K562 (cell line): ENCODE data around the gene CD248. TPM values are rescaled to one million over a fixed set of nuclear protein-coding genes. Genes with fewer than 3 reads are reported as not detected.
A peak's percentile ranks its signal among the peaks of the same experiment; 100 is the strongest.

Experiments
- E2F3 ChIP-seq: fragments of 250-450 bp; sonication (Bioruptor Pico); IDR thresholded peaks from 2 replicates; pipeline ENCODE4 v1.4.0; 2020; ENCODE audit warnings: mild to moderate bottlenecking
- ELF4 ChIP-seq: fragments of 450-650 bp; formaldehyde crosslinking; IDR thresholded peaks from 2 replicates; pipeline ENCODE4 v1.4.0; 2022; ENCODE audit warnings: missing genetic modification characterization
- ETV5 ChIP-seq: sonication (generic); formaldehyde crosslinking; IDR thresholded peaks from 2 replicates; pipeline ENCODE4 v1.4.0; 2020; ENCODE audit warnings: low read depth, mild to moderate bottlenecking, missing genetic modification reagents
- HSF4 ChIP-seq: fragments of 250-450 bp; sonication (Bioruptor Pico); IDR thresholded peaks from 2 replicates; pipeline ENCODE4 v2.1.2; 2022; ENCODE audit warnings: mild to moderate bottlenecking, moderate library complexity, borderline replicate concordance
- KHSRP ChIP-seq: fragments of 450-650 bp; IDR thresholded peaks from 2 replicates; pipeline ENCODE4 v1.6.1; 2017
- KLF10 ChIP-seq: fragments of 250-450 bp; sonication (Bioruptor Pico); IDR thresholded peaks from 2 replicates; pipeline ENCODE4 v1.6.1; 2021; ENCODE audit warnings: matching md5 sums
- LARP7 ChIP-seq: fragments of 450-650 bp; IDR thresholded peaks from 2 replicates; pipeline ENCODE4 v1.6.1; 2016
- NFE2L1 ChIP-seq: fragments of 450-650 bp; IDR thresholded peaks from 2 replicates; pipeline ENCODE4 v1.6.1; 2016; ENCODE audit warnings: missing genetic modification characterization, low read depth, mild to moderate bottlenecking, missing compliant biosample characterization, moderate library complexity, borderline replicate concordance
- NONO ChIP-seq, 2 experiments: fragments of 200-400 bp in 1 of 2; fragments of 450-650 bp in 1 of 2; formaldehyde crosslinking in 1 of 2; IDR thresholded peaks; 2 replicates each; pipeline ENCODE4 v1.6.1; 2017; ENCODE audit warnings: low read depth in 2 of 2, mild to moderate bottlenecking in 2 of 2, moderate library complexity in 2 of 2, low read length in 1 of 2
- ZBED1 ChIP-seq: IDR thresholded peaks from 2 replicates; pipeline ENCODE4 v1.6.1; 2014
- polyA plus RNA-seq, 8 experiments: library from polyadenylated mRNA; depleted of rRNA in 4 of 8; stranded (reverse) in 5 of 8; unstranded in 3 of 8; fragments of >200 nt; fragmentation: Nextera tagmentation in 2 of 8; fragmentation: Illumina TruSeq in 1 of 8; extraction: Ambion mirVana in 2 of 8; extraction: Trizol in 1 of 8; gene quantifications; 2 replicates each; pipeline versions ENCODE4 v1.2.1 to v1.2.3, GENCODE V29; 2011 to 2014; ENCODE audit warnings: inconsistent platforms in 1 of 8, missing spikeins in 1 of 8
- total RNA-seq, 7 experiments: library from RNA; depleted of rRNA in 6 of 7; stranded (reverse); fragments of >200 nt in 6 of 7; fragmentation: Illumina TruSeq in 2 of 7; extraction: Trizol in 2 of 7; gene quantifications; 2 replicates each; pipeline versions ENCODE4 v1.2.1 to v1.2.3, GENCODE V29; 2011 to 2021; ENCODE audit warnings: low replicate concordance in 1 of 7
- TF ChIP-seq, protein P1 (sequence below), 2 experiments: fragments of 450-650 bp in 1 of 2; sonication (generic) in 1 of 2; formaldehyde crosslinking in 1 of 2; IDR thresholded peaks; 2 replicates each; pipeline versions ENCODE4 v1.7.1 to v1.9.0; 2016 to 2022; ENCODE audit warnings: inconsistent platforms in 1 of 2, mild to moderate bottlenecking in 1 of 2, missing genetic modification reagents in 1 of 2
- TF ChIP-seq, protein P2 (sequence below): fragments of 450-650 bp; IDR thresholded peaks from 2 replicates; pipeline ENCODE4 v1.7.0; 2016; ENCODE audit warnings: borderline replicate concordance
- TF ChIP-seq, protein P3 (sequence below): fragments of 200-400 bp; formaldehyde crosslinking; IDR thresholded peaks from 2 replicates; pipeline ENCODE4 v1.6.1; 2017; ENCODE audit warnings: mild to moderate bottlenecking, low read depth, low read length, moderate library complexity

The CD248 gene
- total and polyA plus RNA-seq, 9 of the 15 experiments (the other 6 are each of a cell fraction or from before 2014, with no cell fraction given): 0.09 TPM; not detected in 8

DNA sequence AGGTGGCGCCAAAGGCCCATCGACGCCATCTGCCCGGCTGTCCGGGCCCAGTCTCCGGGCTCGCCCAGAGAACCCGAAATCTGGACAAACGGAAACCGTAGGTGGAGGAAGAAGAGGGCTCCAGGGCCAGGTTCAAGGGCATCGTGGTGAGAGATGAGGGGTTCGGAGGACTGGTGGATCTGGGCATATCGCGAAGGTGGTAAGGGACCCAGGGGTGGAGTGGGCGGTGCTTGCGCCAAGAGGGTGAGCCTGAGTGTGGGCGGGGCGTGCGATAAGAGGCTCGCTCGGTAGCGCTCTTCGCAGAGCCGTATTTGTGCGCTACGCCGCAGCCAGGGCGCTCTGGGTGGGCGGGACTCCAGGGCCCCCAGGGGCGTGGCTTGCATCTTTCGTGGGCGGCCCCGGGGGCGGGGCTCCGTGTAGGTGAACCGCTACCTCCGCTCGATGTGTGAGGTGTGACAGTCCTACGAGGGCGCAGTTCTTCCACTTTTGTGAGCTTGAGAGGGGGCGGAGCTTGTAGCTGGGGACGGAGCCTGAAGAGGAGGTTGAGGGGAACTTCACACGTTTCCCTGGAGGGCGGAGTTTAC, 4.8 kb downstream of the CD248 start (continued):
- TF ChIP-seq, protein P1, sequence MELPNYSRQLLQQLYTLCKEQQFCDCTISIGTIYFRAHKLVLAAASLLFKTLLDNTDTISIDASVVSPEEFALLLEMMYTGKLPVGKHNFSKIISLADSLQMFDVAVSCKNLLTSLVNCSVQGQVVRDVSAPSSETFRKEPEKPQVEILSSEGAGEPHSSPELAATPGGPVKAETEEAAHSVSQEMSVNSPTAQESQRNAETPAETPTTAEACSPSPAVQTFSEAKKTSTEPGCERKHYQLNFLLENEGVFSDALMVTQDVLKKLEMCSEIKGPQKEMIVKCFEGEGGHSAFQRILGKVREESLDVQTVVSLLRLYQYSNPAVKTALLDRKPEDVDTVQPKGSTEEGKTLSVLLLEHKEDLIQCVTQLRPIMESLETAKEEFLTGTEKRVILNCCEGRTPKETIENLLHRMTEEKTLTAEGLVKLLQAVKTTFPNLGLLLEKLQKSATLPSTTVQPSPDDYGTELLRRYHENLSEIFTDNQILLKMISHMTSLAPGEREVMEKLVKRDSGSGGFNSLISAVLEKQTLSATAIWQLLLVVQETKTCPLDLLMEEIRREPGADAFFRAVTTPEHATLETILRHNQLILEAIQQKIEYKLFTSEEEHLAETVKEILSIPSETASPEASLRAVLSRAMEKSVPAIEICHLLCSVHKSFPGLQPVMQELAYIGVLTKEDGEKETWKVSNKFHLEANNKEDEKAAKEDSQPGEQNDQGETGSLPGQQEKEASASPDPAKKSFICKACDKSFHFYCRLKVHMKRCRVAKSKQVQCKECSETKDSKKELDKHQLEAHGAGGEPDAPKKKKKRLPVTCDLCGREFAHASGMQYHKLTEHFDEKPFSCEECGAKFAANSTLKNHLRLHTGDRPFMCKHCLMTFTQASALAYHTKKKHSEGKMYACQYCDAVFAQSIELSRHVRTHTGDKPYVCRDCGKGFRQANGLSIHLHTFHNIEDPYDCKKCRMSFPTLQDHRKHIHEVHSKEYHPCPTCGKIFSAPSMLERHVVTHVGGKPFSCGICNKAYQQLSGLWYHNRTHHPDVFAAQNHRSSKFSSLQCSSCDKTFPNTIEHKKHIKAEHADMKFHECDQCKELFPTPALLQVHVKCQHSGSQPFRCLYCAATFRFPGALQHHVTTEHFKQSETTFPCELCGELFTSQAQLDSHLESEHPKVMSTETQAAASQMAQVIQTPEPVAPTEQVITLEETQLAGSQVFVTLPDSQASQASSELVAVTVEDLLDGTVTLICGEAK (IDR thresholded peaks at IDR 0.05): no peak
- TF ChIP-seq, protein P1 (CRISPR knock-in tag; IDR thresholded peaks at IDR 0.05): no peak
- TF ChIP-seq KHSRP (no peak), KLF10 (CRISPR knock-in tag) (no peak), NONO (IDR thresholded peaks at IDR 0.05; ENCODE audit: low read depth in 2 of 2, low read length in 1 of 2) (no peak), ZBED1 (no peak), ETV5 (CRISPR knock-in tag) (peak; percentile 23; the same call in 1 of the 2 replicates), LARP7 (peak; percentile 90; the same call in 1 of the 2 replicates), NFE2L1 (tag) (no peak), ELF4 (no peak), HSF4 (CRISPR knock-in tag) (no peak), E2F3 (CRISPR knock-in tag) (no peak)
- TF ChIP-seq, protein P2, sequence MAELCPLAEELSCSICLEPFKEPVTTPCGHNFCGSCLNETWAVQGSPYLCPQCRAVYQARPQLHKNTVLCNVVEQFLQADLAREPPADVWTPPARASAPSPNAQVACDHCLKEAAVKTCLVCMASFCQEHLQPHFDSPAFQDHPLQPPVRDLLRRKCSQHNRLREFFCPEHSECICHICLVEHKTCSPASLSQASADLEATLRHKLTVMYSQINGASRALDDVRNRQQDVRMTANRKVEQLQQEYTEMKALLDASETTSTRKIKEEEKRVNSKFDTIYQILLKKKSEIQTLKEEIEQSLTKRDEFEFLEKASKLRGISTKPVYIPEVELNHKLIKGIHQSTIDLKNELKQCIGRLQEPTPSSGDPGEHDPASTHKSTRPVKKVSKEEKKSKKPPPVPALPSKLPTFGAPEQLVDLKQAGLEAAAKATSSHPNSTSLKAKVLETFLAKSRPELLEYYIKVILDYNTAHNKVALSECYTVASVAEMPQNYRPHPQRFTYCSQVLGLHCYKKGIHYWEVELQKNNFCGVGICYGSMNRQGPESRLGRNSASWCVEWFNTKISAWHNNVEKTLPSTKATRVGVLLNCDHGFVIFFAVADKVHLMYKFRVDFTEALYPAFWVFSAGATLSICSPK: no peak
- TF ChIP-seq, protein P3, sequence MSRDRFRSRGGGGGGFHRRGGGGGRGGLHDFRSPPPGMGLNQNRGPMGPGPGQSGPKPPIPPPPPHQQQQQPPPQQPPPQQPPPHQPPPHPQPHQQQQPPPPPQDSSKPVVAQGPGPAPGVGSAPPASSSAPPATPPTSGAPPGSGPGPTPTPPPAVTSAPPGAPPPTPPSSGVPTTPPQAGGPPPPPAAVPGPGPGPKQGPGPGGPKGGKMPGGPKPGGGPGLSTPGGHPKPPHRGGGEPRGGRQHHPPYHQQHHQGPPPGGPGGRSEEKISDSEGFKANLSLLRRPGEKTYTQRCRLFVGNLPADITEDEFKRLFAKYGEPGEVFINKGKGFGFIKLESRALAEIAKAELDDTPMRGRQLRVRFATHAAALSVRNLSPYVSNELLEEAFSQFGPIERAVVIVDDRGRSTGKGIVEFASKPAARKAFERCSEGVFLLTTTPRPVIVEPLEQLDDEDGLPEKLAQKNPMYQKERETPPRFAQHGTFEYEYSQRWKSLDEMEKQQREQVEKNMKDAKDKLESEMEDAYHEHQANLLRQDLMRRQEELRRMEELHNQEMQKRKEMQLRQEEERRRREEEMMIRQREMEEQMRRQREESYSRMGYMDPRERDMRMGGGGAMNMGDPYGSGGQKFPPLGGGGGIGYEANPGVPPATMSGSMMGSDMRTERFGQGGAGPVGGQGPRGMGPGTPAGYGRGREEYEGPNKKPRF: no peak
